GM23338 (cell line): Measurements from ENCODE around the gene SNRPA. TPM values are rescaled to one million over a fixed set of nuclear protein-coding genes. Genes with fewer than 3 reads are reported as not detected.

Experiments used
- ATAC-seq: fragments of 200-7000 bp; cut with Tn5 transposase; 3 replicates; pipeline ENCODE4 v1.9.1; 2020
- DNase-seq: peaks from one replicate; pipeline ENCODE4 v3.0.0-alpha.2; 2015; ENCODE audit warnings: low spot score
- H2AFZ ChIP-seq: fragments of 200-600 bp; sonication (generic); 2 replicates; pipeline ENCODE4 v1.8.0; 2016; ENCODE audit warnings: antibody characterized with exemption, mild to moderate bottlenecking, moderate library complexity
- H3F3A ChIP-seq: fragments of 200-600 bp; sonication (generic); replicated peaks from 2 replicates; pipeline ENCODE4 v1.8.0; 2017; ENCODE audit warnings: antibody characterized with exemption, mixed run types, low read depth
- H3K27ac ChIP-seq: fragments of 200-600 bp; sonication (generic); 2 replicates; pipeline ENCODE4 v1.6.1; 2016; ENCODE audit warnings: low read depth
- H3K27me3 ChIP-seq: fragments of 200-600 bp; sonication (generic); 2 replicates; pipeline ENCODE4 v1.8.0; 2016; ENCODE audit warnings: mild to moderate bottlenecking, mixed run types, moderate library complexity; ENCODE audit not compliant: insufficient read depth
- H3K36me3 ChIP-seq: fragments of 200-600 bp; sonication (generic); 2 replicates; pipeline ENCODE4 v1.8.0; 2016; ENCODE audit warnings: mild to moderate bottlenecking; ENCODE audit not compliant: insufficient read depth
- H3K4me1 ChIP-seq: fragments of 200-600 bp; sonication (generic); 2 replicates; pipeline ENCODE4 v1.8.0; 2016; ENCODE audit warnings: mild to moderate bottlenecking, moderate library complexity; ENCODE audit not compliant: insufficient read depth
- H3K4me2 ChIP-seq: fragments of 200-600 bp; sonication (generic); 2 replicates; pipeline ENCODE4 v1.7.1; 2017; ENCODE audit warnings: mixed run types
- H3K4me3 ChIP-seq: fragments of 200-600 bp; sonication (generic); 2 replicates; pipeline ENCODE4 v1.6.1; 2016; ENCODE audit warnings: mixed run types
- H3K79me2 ChIP-seq: fragments of 200-600 bp; sonication (generic); replicated peaks from 2 replicates; pipeline ENCODE4 v1.8.0; 2017; ENCODE audit warnings: mild to moderate bottlenecking; ENCODE audit not compliant: insufficient read depth
- H3K9me2 ChIP-seq: fragments of 200-600 bp; sonication (generic); 2 replicates; pipeline ENCODE4 v1.8.0; 2017; ENCODE audit not compliant: insufficient read depth
- H4K20me1 ChIP-seq: fragments of 200-600 bp; sonication (generic); replicated peaks from 2 replicates; pipeline ENCODE4 v1.8.0; 2017; ENCODE audit warnings: mild to moderate bottlenecking; ENCODE audit not compliant: insufficient read depth
- H3K27ac Mint-ChIP-seq: 2 replicates; pipeline ENCODE4 v1.8.0; 2020; ENCODE audit warnings: inconsistent platforms, mild to moderate bottlenecking, moderate library complexity, mixed read lengths
- H3K27me3 Mint-ChIP-seq: 3 replicates; pipeline ENCODE4 v1.8.0; 2022; ENCODE audit warnings: low read depth, mild to moderate bottlenecking, moderate library complexity, mixed read lengths, inconsistent platforms; ENCODE audit not compliant: insufficient read depth, poor library complexity
- H3K36me3 Mint-ChIP-seq: 3 replicates; pipeline ENCODE4 v1.8.0; 2021; ENCODE audit warnings: low read depth, mild to moderate bottlenecking, inconsistent platforms, moderate library complexity, mixed read lengths
- H3K4me1 Mint-ChIP-seq: 3 replicates; pipeline ENCODE4 v1.8.0; 2020; ENCODE audit warnings: mild to moderate bottlenecking, inconsistent platforms, mixed read lengths
- H3K4me3 Mint-ChIP-seq: 3 replicates; pipeline ENCODE4 v1.8.0; 2021; ENCODE audit warnings: moderate library complexity, mild to moderate bottlenecking, inconsistent platforms, mixed read lengths
- H3K9me3 Mint-ChIP-seq: 3 replicates; pipeline ENCODE4 v1.8.0; 2020; ENCODE audit warnings: moderate library complexity, mild to moderate bottlenecking, inconsistent platforms, mixed read lengths
- CREB1 ChIP-seq: fragments of 250-450 bp; sonication (Bioruptor Pico); IDR thresholded peaks from 2 replicates; pipeline ENCODE4 v1.5.0; 2020; ENCODE audit warnings: low read depth, mild to moderate bottlenecking, moderate library complexity
- EZH2 ChIP-seq: fragments of 200-600 bp; sonication (generic); IDR thresholded peaks from one replicate; pipeline ENCODE4 v1.8.0; 2017; ENCODE audit warnings: antibody characterized with exemption, mild to moderate bottlenecking, low read depth; ENCODE audit not compliant: unreplicated experiment
- EZH2phosphoT487 ChIP-seq: fragments of 200-600 bp; sonication (generic); IDR thresholded peaks from one replicate; pipeline ENCODE4 v1.8.1; 2018; ENCODE audit warnings: antibody characterized with exemption; ENCODE audit not compliant: unreplicated experiment
- JUNB ChIP-seq: IDR thresholded peaks from one replicate; pipeline ENCODE4 v1.6.1; 2016; ENCODE audit warnings: antibody characterized with exemption; ENCODE audit not compliant: unreplicated experiment
- NANOG ChIP-seq: IDR thresholded peaks from 2 replicates; pipeline ENCODE4 v1.6.1; 2016; ENCODE audit warnings: antibody characterized with exemption, borderline replicate concordance
- ZNF114 ChIP-seq: fragments of 250-450 bp; sonication (Bioruptor Pico); IDR thresholded peaks from 2 replicates; pipeline ENCODE4 v1.5.0; 2020; ENCODE audit warnings: mild to moderate bottlenecking, moderate library complexity
- polyA plus RNA-seq: library from polyadenylated mRNA; unstranded; fragments of >200 nt; fragmentation: Nextera tagmentation; extraction: Ambion mirVana; gene quantifications from 2 replicates; pipeline ENCODE4 v1.2.1, GENCODE V29; 2016
- total RNA-seq: library from RNA; depleted of rRNA; stranded (reverse); fragments of >200 nt; shearing (Covaris generic); gene quantifications from 2 replicates; pipeline ENCODE4 v1.2.3, GENCODE V29; 2014
- TF ChIP-seq, protein P1 (sequence below), 2 experiments: fragments of 200-600 bp in 1 of 2; sonication (generic) in 1 of 2; conservative IDR thresholded peaks; 2 replicates each; pipeline versions ENCODE4 v1.5.1 to v1.6.1; 2016 to 2017; ENCODE audit warnings: antibody characterized with exemption in 2 of 2, low read depth in 2 of 2, mild to moderate bottlenecking in 2 of 2, moderate library complexity in 1 of 2
- TF ChIP-seq, protein P2 (sequence below): IDR thresholded peaks from one replicate; pipeline ENCODE4 v1.6.1; 2018; ENCODE audit warnings: antibody characterized with exemption; ENCODE audit not compliant: unreplicated experiment
- TF ChIP-seq, protein P3 (sequence below): IDR thresholded peaks from 2 replicates; pipeline ENCODE4 v1.6.1; 2016; ENCODE audit warnings: antibody characterized with exemption
- TF ChIP-seq, protein P4 (sequence below): fragments of 250-450 bp; sonication (Bioruptor Pico); IDR thresholded peaks from 2 replicates; pipeline ENCODE4 v1.5.0; 2020; ENCODE audit warnings: mild to moderate bottlenecking, moderate library complexity

Gene SNRPA
- total and polyA plus RNA-seq, 2 experiments from 2014 or later: 295 to 326 TPM

DNA sequence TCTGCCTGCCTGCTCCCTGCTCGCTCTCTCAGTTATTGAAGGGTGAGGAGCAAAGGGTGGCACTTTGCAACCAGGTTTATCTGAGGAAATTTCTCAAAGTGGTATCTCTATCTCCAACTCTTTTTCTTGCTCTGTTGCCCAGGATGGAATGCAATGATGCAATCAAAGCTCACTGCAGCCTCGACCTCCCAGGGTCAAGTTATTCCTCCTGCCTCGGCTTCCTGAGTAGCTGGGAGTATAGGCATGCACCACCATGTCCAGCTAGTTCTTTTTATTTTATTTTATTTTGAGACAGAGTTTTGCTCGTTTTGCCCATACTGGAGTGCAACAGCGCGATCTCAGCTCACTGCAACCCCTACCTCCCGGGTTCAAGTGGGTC is 5.6 kb upstream of the SNRPA start (continued):
- TF ChIP-seq, protein P1, sequence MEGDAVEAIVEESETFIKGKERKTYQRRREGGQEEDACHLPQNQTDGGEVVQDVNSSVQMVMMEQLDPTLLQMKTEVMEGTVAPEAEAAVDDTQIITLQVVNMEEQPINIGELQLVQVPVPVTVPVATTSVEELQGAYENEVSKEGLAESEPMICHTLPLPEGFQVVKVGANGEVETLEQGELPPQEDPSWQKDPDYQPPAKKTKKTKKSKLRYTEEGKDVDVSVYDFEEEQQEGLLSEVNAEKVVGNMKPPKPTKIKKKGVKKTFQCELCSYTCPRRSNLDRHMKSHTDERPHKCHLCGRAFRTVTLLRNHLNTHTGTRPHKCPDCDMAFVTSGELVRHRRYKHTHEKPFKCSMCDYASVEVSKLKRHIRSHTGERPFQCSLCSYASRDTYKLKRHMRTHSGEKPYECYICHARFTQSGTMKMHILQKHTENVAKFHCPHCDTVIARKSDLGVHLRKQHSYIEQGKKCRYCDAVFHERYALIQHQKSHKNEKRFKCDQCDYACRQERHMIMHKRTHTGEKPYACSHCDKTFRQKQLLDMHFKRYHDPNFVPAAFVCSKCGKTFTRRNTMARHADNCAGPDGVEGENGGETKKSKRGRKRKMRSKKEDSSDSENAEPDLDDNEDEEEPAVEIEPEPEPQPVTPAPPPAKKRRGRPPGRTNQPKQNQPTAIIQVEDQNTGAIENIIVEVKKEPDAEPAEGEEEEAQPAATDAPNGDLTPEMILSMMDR (conservative IDR thresholded peaks at IDR 0.05; ENCODE audit: low read depth in 2 of 2): no peak
- TF ChIP-seq EZH2: no peak
- TF ChIP-seq, protein P2, sequence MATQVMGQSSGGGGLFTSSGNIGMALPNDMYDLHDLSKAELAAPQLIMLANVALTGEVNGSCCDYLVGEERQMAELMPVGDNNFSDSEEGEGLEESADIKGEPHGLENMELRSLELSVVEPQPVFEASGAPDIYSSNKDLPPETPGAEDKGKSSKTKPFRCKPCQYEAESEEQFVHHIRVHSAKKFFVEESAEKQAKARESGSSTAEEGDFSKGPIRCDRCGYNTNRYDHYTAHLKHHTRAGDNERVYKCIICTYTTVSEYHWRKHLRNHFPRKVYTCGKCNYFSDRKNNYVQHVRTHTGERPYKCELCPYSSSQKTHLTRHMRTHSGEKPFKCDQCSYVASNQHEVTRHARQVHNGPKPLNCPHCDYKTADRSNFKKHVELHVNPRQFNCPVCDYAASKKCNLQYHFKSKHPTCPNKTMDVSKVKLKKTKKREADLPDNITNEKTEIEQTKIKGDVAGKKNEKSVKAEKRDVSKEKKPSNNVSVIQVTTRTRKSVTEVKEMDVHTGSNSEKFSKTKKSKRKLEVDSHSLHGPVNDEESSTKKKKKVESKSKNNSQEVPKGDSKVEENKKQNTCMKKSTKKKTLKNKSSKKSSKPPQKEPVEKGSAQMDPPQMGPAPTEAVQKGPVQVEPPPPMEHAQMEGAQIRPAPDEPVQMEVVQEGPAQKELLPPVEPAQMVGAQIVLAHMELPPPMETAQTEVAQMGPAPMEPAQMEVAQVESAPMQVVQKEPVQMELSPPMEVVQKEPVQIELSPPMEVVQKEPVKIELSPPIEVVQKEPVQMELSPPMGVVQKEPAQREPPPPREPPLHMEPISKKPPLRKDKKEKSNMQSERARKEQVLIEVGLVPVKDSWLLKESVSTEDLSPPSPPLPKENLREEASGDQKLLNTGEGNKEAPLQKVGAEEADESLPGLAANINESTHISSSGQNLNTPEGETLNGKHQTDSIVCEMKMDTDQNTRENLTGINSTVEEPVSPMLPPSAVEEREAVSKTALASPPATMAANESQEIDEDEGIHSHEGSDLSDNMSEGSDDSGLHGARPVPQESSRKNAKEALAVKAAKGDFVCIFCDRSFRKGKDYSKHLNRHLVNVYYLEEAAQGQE: no peak
- TF ChIP-seq, protein P3, sequence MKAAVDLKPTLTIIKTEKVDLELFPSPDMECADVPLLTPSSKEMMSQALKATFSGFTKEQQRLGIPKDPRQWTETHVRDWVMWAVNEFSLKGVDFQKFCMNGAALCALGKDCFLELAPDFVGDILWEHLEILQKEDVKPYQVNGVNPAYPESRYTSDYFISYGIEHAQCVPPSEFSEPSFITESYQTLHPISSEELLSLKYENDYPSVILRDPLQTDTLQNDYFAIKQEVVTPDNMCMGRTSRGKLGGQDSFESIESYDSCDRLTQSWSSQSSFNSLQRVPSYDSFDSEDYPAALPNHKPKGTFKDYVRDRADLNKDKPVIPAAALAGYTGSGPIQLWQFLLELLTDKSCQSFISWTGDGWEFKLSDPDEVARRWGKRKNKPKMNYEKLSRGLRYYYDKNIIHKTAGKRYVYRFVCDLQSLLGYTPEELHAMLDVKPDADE: no peak

DNA sequence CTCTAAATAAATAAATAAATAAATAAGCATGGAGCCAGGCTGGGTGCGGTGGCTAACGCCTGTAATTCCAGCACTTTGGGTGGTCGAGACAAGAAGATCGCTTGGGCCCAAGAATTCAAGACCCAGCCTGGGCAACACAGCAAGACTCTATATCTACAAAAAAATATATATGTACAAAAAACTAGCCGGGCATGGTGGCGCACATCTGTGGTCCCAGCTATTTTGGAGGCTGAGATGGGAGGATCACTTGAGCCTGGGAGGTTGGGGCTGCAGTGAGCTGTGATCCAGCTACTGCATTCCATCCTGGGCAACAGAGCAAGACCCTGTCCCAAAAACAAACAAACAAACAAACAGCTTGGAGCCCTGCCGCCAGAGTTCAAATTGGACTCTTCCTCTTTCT is 3.5 kb upstream of the SNRPA start:
- Histone ChIP-seq H3K36me3 (peaks cover 3% of the 10 kb centered on the region), H3K9me2 (no peaks in the 10 kb centered on the region; the same call in 1 of the 2 replicates), H3K4me2 (no peak overlapping the region), H3K27me3 (no peaks in the 10 kb centered on the region), H3K79me2 (peaks cover 20% of the 10 kb centered on the region), H3F3A (no peaks in the 10 kb centered on the region; the same call in 1 of the 2 replicates), H3K4me1 (peaks cover 24% of the 10 kb centered on the region), H2AFZ (no peak overlapping the region), H4K20me1 (no peaks in the 10 kb centered on the region), H3K27ac (no peak overlapping the region), H3K4me3 (no peak overlapping the region)
- Mint-ChIP-seq H3K27me3 (peaks cover 32% of the 10 kb centered on the region), H3K36me3 (peaks cover 24% of the 10 kb centered on the region), H3K9me3 (peaks cover 3% of the 10 kb centered on the region; the same call in 1 of the 3 replicates), H3K4me3 (no peak overlapping the region), H3K27ac (no peak overlapping the region), H3K4me1 (peaks cover 28% of the 10 kb centered on the region)
- no peak for DNase-seq
- no peak for ATAC-seq
- TF ChIP-seq CREB1 (CRISPR knock-in tag) (no peak), JUNB (no peak), NANOG (no peak), ZNF114 (CRISPR knock-in tag) (no peak), EZH2phosphoT487 (no peak)
- TF ChIP-seq, protein P4, sequence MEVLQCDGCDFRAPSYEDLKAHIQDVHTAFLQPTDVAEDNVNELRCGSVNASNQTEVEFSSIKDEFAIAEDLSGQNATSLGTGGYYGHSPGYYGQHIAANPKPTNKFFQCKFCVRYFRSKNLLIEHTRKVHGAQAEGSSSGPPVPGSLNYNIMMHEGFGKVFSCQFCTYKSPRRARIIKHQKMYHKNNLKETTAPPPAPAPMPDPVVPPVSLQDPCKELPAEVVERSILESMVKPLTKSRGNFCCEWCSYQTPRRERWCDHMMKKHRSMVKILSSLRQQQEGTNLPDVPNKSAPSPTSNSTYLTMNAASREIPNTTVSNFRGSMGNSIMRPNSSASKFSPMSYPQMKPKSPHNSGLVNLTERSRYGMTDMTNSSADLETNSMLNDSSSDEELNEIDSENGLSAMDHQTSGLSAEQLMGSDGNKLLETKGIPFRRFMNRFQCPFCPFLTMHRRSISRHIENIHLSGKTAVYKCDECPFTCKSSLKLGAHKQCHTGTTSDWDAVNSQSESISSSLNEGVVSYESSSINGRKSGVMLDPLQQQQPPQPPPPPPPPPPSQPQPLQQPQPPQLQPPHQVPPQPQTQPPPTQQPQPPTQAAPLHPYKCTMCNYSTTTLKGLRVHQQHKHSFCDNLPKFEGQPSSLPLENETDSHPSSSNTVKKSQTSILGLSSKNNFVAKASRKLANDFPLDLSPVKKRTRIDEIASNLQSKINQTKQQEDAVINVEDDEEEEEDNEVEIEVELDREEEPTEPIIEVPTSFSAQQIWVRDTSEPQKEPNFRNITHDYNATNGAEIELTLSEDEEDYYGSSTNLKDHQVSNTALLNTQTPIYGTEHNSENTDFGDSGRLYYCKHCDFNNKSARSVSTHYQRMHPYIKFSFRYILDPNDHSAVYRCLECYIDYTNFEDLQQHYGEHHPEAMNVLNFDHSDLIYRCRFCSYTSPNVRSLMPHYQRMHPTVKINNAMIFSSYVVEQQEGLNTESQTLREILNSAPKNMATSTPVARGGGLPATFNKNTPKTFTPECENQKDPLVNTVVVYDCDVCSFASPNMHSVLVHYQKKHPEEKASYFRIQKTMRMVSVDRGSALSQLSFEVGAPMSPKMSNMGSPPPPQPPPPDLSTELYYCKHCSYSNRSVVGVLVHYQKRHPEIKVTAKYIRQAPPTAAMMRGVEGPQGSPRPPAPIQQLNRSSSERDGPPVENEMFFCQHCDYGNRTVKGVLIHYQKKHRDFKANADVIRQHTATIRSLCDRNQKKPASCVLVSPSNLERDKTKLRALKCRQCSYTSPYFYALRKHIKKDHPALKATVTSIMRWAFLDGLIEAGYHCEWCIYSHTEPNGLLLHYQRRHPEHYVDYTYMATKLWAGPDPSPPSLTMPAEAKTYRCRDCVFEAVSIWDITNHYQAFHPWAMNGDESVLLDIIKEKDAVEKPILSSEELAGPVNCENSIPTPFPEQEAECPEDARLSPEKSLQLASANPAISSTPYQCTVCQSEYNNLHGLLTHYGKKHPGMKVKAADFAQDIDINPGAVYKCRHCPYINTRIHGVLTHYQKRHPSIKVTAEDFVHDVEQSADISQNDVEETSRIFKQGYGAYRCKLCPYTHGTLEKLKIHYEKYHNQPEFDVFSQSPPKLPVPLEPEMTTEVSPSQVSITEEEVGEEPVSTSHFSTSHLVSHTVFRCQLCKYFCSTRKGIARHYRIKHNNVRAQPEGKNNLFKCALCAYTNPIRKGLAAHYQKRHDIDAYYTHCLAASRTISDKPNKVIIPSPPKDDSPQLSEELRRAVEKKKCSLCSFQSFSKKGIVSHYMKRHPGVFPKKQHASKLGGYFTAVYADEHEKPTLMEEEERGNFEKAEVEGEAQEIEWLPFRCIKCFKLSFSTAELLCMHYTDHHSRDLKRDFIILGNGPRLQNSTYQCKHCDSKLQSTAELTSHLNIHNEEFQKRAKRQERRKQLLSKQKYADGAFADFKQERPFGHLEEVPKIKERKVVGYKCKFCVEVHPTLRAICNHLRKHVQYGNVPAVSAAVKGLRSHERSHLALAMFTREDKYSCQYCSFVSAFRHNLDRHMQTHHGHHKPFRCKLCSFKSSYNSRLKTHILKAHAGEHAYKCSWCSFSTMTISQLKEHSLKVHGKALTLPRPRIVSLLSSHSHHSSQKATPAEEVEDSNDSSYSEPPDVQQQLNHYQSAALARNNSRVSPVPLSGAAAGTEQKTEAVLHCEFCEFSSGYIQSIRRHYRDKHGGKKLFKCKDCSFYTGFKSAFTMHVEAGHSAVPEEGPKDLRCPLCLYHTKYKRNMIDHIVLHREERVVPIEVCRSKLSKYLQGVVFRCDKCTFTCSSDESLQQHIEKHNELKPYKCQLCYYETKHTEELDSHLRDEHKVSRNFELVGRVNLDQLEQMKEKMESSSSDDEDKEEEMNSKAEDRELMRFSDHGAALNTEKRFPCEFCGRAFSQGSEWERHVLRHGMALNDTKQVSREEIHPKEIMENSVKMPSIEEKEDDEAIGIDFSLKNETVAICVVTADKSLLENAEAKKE (CRISPR knock-in tag): no peak
- TF ChIP-seq, protein P1 (conservative IDR thresholded peaks at IDR 0.05; ENCODE audit: low read depth in 2 of 2): no peak
